Measurements from ENCODE around the gene NRDE2.

DNA sequence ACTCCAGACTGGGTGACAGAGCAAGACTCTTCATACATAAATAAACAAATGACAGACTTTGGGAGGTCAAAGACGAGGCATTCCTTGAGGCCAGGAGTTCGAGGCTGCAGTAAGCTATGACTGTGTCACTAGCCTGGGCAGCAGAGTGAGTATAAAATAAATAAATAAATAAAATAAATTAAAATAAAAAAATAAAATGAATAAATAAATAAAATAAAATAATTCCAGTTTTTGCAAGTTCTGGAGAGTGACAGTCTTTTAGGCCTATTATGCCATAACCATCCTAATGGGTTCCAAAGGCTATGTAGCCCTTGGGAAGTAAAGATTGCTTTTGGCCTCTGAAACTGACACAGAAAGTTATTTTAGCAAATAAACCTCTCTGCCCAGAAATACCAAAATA, 16.5 kb upstream of the NRDE2 start:
- no peak for TF ChIP-seq ZNF514 (tag by site-specific recombination; IDR thresholded peaks at IDR 0.05)
- TF ChIP-seq, protein P1, sequence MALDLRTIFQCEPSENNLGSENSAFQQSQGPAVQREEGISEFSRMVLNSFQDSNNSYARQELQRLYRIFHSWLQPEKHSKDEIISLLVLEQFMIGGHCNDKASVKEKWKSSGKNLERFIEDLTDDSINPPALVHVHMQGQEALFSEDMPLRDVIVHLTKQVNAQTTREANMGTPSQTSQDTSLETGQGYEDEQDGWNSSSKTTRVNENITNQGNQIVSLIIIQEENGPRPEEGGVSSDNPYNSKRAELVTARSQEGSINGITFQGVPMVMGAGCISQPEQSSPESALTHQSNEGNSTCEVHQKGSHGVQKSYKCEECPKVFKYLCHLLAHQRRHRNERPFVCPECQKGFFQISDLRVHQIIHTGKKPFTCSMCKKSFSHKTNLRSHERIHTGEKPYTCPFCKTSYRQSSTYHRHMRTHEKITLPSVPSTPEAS (tag by site-specific recombination; IDR thresholded peaks at IDR 0.05), result no peak
